Measurements from ENCODE around the gene CACFD1.

- TF ChIP-seq REST (IDR thresholded peaks at IDR 0.05; ENCODE audit: insufficient read depth in 1 of 2, low read depth in 2 of 2, low read length in 2 of 2) (no peak), POLR2AphosphoS5 (IDR thresholded peaks at IDR 0.05; ENCODE audit: low read depth, low read length) (no peak), TAF1 (IDR thresholded peaks at IDR 0.05; ENCODE audit: borderline replicate concordance, insufficient read depth, low read length) (no peak), SIN3A (IDR thresholded peaks at IDR 0.05; ENCODE audit: borderline replicate concordance, insufficient read depth, low read length) (no peak), FOXP2 (optimal IDR thresholded peaks at IDR 0.05; ENCODE audit: borderline replicate concordance, extremely low read depth, extremely low read length, insufficient read depth) (no peak)
These were observed 34.2 kb downstream of the CACFD1 start for GRCh38 chr9:133493845-133494540.
